Type B pancreatic cell (in vitro differentiated cells): Measurements from ENCODE around the gene CHN1. TPM values are rescaled to one million over a fixed set of nuclear protein-coding genes. Genes with fewer than 3 reads are reported as not detected.

Experiments
- DNase-seq: peaks from one replicate; pipeline ENCODE4 v3.0.0; 2021; ENCODE audit warnings: mixed read lengths; ENCODE audit not compliant: unreplicated experiment; ENCODE audit errors: extremely low spot score
- H3K27ac Mint-ChIP-seq: 2 replicates; pipeline ENCODE4 v1.8.0; 2021; ENCODE audit warnings: mild to moderate bottlenecking, mixed read lengths
- H3K27me3 Mint-ChIP-seq: 2 replicates; pipeline ENCODE4 v1.8.0; 2021; ENCODE audit warnings: mixed read lengths
- H3K36me3 Mint-ChIP-seq: 2 replicates; pipeline ENCODE4 v1.8.0; 2021; ENCODE audit warnings: mixed read lengths
- H3K4me1 Mint-ChIP-seq: one replicate; pipeline ENCODE4 v1.8.0; 2021; ENCODE audit warnings: mixed read lengths; ENCODE audit not compliant: unreplicated experiment
- H3K4me3 Mint-ChIP-seq: 2 replicates; pipeline ENCODE4 v1.8.0; 2021; ENCODE audit warnings: mild to moderate bottlenecking, mixed read lengths
- H3K9me3 Mint-ChIP-seq: 2 replicates; pipeline ENCODE4 v1.8.0; 2021; ENCODE audit warnings: mixed read lengths
- total RNA-seq: library from RNA; stranded (reverse); gene quantifications from 2 replicates; pipeline ENCODE4 v1.2.1, GENCODE V29; 2021; ENCODE audit warnings: low replicate concordance
- TF ChIP-seq, protein P1 (sequence below): fragments of 200-600 bp; sonication (generic); conservative IDR thresholded peaks from 2 replicates; pipeline ENCODE4 v1.5.0; 2021; ENCODE audit warnings: antibody characterized with exemption, mild to moderate bottlenecking

Gene CHN1
- total RNA-seq, 1 donor from 2014 or later: 24.0 TPM

DNA sequence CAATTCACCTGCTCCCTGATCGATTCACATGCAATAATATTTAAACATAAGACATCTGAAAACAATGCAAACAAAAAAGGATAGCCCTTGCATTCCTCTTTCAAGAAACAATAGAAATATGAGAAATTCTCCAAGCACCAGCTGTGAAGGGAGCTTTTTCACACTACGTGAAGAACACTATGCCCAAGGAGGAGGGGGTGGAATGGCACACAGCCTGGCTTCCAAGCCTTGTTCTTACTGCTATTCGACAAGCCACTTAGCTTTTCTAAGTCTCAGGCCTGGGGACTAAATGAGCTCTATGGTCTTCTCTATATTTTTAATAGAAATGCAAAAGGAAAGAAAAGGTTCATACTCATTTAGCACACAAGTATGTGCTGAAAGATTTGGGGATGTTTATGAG, 148.7 kb downstream of the CHN1 start:
- TF ChIP-seq, protein P1, sequence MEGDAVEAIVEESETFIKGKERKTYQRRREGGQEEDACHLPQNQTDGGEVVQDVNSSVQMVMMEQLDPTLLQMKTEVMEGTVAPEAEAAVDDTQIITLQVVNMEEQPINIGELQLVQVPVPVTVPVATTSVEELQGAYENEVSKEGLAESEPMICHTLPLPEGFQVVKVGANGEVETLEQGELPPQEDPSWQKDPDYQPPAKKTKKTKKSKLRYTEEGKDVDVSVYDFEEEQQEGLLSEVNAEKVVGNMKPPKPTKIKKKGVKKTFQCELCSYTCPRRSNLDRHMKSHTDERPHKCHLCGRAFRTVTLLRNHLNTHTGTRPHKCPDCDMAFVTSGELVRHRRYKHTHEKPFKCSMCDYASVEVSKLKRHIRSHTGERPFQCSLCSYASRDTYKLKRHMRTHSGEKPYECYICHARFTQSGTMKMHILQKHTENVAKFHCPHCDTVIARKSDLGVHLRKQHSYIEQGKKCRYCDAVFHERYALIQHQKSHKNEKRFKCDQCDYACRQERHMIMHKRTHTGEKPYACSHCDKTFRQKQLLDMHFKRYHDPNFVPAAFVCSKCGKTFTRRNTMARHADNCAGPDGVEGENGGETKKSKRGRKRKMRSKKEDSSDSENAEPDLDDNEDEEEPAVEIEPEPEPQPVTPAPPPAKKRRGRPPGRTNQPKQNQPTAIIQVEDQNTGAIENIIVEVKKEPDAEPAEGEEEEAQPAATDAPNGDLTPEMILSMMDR: no peak
- no peaks in the 10 kb centered on the region for H3K27me3 Mint-ChIP-seq
- DNase-seq: no peak
- no peak overlapping the region for H3K27ac Mint-ChIP-seq
- peaks cover 4% of the 10 kb centered on the region for H3K9me3 Mint-ChIP-seq
- H3K36me3 Mint-ChIP-seq: peaks cover 9% of the 10 kb centered on the region
- H3K4me3 Mint-ChIP-seq: no peak overlapping the region
- no peaks in the 10 kb centered on the region for H3K4me1 Mint-ChIP-seq

DNA sequence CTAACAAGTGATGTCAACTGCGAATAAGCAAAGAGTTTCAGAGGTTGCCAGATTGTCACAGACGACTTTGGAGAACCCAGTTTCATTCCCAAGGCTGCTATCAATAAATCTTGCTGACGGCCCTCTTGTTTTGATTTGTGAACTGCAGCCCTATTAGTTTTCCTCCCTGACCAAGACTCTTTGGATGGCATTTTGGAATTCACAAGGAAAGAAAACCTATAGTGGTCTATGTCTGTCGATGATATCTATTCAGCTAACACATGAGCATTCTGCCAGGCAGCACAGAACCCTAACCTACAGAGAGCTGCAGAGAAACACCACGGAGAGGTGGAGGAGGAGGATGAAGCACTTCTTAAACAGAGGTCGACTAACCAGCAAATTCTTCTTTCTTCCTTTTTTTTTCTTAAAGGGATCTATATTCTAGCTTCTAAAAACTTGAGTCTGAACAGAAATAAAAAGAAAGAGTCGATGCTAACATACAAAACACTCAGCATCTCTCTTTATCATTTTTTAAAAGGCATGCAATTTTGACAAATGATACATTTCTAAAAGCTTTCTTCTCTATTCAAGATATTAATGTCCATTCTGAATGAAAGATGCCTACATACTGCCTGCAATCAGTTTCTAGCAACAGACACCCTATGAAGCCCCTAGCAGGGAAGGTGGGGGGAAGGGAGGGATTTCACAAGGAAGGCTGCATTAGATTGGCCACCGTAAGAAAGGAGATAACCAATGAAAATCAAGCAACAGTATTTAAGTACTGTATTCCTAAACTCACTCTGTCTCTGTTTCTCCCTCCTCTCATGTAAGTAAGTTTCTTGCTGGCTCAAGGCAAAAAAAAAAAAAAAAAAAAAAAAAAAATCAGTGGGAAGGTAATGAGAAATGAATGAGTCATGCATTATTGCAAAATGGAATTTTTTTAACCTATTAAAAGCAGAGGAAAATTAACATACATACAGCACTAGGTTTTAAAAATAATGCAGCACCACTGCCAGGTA, 157.9 kb downstream of the CHN1 start:
- Mint-ChIP-seq H3K9me3 (peaks cover under 1% of the 10 kb centered on the region), H3K27me3 (no peaks in the 10 kb centered on the region), H3K27ac (no peak overlapping the region), H3K4me1 (peaks cover 26% of the 10 kb centered on the region), H3K36me3 (no peaks in the 10 kb centered on the region), H3K4me3 (peak overlapping the region; percentile 69)
- no peak for DNase-seq
- TF ChIP-seq, protein P1: no peak

DNA sequence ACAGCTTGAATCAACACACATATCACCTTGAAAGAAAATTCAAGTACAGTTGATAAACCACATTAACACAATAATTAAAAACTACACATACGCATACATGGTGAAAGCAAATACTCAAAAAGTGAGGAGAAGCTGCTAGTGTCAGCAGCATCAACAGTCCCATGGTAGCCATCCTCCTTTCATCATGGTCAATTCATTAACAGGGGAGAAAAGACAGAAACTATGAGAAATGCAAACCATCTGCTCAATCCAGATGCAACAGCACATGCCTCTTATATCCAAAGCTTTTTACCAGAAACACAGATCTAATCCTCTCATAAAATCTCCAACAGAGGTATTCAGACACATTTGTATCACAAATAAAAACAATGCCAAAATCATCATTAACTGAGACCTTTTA, 159.0 kb downstream of the CHN1 start:
- Mint-ChIP-seq H3K4me1 (peaks cover 26% of the 10 kb centered on the region), H3K9me3 (no peaks in the 10 kb centered on the region), H3K27ac (no peak overlapping the region), H3K27me3 (no peaks in the 10 kb centered on the region), H3K36me3 (no peaks in the 10 kb centered on the region), H3K4me3 (no peak overlapping the region)
- DNase-seq: no peak
- TF ChIP-seq, protein P1: no peak

DNA sequence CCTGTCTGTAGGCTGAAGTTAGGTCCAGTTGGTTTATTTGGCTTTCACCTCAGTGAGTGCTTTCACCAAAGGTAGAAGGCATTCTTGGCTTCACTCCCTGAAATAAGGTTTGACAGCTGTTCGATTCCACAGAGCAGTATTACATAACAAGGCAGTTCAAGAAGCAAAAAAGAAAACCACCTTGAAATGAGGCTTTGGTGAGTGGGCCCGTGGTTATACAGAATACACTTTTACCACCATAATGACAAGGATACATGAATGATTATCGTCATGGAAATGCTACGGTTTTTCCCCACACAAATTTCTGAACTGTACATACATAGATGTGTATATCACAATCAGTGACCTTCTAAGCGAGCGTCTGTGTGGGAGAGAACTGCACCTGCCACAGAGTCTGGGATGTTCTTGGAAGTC, 160.9 kb downstream of the CHN1 start:
- no peaks in the 10 kb centered on the region for H3K9me3 Mint-ChIP-seq
- H3K4me3 Mint-ChIP-seq: no peak overlapping the region
- no peak for DNase-seq
- H3K27me3 Mint-ChIP-seq: no peaks in the 10 kb centered on the region
- TF ChIP-seq, protein P1: no peak
- no peaks in the 10 kb centered on the region for H3K36me3 Mint-ChIP-seq
- no peak overlapping the region for H3K27ac Mint-ChIP-seq
- peaks cover 26% of the 10 kb centered on the region for H3K4me1 Mint-ChIP-seq

DNA sequence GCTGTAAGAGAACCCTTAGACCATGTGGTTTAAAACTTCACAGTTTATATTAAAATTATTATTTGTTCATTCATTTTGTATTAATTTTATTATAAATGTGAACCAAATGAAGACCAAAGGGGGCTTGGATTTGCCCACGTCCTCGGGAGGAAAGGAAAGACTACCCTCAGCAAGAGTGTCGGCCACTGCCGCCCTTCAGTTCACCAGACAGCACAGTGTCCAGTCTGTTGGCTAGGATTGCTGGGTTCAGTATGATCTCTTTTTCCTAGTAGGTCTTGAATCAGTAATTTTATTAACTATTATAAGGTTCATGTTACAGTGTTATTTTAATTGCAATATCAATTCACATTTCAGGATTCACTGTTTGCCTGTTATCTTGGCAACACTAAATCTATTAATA, 162.7 kb downstream of the CHN1 start:
- TF ChIP-seq, protein P1: no peak
- H3K36me3 Mint-ChIP-seq: no peaks in the 10 kb centered on the region
- no peak for DNase-seq
- no peak overlapping the region for H3K27ac Mint-ChIP-seq
- H3K4me3 Mint-ChIP-seq: no peak overlapping the region
- H3K27me3 Mint-ChIP-seq: no peaks in the 10 kb centered on the region
- H3K4me1 Mint-ChIP-seq: peaks cover 20% of the 10 kb centered on the region
- no peaks in the 10 kb centered on the region for H3K9me3 Mint-ChIP-seq
